HG03064 (cell line): ENCODE data around the gene IRAG1.
A peak's percentile ranks its signal among the peaks of the same experiment; 100 is the strongest.

Experiments used
- ATAC-seq: cut with Tn5 transposase; IDR thresholded peaks from one replicate; pipeline ENCODE4 v1.9.1; 2021; ENCODE audit warnings: low read depth; ENCODE audit not compliant: unreplicated experiment

The IRAG1 gene

DNA sequence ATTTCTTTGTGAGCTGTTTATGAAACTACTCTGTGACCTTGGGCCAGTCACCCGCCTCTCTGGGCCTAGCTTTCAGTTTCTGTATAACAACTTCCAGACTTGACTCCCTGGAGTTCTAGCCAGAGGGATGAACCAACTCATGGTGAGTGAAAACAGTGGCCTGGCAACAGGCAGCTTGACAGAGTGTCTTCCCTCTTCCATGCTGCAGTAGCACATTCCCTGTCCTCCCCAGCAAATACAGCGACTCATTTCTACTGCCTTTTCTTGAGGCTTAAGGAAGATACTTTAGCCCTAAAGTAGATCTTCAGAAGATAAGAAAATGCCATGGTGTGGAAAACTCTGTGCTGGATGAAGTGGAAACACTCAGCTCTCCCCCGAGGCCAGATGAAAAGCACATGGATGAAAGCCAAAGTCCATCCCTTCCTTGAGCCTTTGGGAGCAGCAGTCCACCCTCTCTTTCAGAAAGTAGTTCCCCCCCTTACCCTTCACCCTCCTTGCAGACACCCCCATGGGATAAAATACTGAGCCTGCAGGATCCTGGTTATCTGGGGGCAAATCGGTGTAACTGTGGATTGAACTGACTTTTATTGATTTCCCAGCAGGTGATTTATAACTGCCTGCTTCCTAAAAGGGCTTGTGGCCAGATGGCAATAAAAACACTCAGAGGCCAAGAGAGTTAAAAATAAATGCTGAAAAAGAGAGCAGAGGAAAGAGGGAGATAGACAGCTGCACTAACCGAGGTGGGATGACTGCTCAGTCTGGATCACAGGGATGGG lies 24.1 kb downstream of the IRAG1 start:
- no peak for ATAC-seq

DNA sequence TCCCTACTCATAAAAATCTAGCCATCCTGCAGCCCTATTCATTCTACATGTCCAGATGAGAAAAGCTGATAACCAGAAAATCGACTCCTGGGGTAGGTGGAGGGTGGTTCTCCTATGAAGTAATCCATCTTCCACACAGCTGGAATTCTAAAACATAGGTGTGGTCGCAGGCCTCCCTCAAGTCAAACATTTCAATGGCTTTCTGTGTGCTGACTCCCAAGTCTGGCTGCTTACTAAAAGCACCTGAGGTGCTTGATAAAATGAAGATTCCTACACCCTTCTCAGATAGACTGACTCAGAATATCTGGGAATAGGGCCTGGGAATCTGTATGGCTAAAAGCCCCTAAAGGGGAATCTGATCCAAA lies 26.1 kb downstream of the IRAG1 start:
- no peak for ATAC-seq

DNA sequence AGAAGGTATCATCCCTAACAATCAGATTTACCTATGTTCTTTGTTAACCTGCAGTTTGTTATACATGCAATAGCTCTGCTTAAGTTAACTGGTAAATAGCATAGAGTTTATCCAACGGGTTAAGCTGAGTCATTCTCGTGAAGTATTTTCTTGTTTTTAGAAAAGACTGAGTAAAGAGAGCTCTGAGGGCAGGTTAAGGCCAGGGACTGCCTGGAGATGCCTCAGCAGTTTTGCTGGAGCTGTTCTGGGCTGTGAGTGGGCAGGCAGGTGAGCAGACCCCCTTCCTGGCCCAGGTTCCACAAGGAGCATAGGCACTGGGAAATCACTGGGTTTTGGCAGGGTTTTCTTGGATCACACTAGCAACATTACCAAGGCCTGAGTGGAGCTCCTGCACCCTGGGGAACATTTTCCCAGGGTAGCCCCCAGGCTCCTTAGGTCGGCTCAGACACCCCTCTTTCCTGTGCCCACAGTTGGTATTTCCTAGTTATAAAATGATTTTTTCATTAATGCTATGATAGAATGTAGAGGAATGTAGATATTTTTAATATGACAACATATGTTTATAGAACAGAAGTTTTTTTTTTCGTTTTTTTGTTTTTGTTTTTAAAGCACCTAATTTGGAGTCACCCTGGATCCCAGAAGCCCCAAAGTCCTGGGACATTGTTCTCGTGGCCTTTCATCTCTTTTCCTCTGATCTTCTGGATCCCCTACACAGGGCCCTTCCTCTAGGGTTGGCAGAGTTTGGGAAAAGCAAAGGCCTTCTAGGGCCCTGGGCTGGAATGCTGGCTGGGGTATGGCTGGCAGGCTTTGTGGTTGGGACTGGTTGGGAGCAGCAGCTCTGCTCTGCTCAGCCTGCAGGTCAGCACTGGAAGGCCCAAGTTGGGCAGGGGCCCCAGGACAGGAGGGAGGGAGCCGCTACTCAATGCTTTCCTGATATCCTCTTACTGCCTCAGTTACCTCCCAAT lies 26.7 kb downstream of the IRAG1 start:
- no peak for ATAC-seq

DNA sequence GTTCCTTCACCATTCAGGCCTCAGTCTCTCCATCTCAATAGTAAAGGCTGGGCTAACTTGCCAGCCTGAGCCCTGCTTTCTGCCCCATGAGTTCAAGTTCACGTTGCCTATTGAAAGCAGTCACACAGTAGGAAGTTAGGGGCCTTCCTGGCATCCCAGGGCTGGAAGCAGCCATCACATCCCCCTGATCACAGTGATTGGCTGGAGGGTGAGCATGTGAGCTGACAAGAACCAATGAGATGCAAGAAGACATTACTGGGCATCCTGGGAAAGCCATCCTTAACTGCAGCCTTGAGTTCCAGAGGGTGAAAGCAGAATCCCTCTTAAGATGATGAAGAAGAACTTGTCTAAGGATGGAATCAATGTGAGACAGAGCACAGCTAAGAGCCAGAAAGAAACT lies 29.1 kb downstream of the IRAG1 start:
- no peak for ATAC-seq

DNA sequence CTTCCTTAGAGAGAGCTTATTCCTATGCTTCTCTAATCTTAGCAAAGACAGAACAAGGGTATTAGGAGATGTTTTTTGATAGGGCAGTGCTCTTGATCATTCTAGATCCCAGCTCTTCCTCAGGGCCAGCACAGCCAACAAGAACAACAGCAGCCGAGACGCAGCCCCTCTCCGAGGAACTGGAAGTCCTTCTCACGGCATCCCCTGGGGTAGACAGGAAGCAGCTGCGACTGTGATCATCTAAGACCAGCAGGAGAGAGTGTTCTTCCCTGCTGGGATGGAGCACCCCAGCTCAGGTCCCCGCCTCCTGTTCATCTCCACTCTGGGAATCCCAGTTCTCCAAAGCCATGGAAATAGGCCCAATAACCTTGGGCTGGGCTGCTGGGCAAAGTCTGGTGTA lies 29.6 kb downstream of the IRAG1 start:
- ATAC-seq, result no peak

DNA sequence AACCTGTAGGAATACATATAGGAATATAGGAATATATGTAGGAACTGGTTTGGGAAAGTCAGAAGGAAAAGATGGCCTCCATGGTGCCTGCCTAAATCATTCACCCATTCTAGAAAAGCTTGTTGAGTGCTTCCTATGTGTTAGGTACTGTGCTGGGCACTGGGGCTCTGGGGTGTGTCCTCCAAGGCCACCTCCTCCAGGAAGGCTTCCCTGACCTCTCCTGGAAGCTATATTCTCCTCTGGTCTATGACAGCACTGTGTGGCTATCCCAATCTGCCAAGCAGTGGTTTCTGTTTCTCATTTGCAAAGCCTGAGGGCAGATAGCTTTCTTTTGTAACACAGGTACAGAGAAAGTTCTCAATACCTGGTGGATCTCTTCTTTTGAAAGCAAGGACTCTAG lies 30.2 kb downstream of the IRAG1 start:
- no peak for ATAC-seq

DNA sequence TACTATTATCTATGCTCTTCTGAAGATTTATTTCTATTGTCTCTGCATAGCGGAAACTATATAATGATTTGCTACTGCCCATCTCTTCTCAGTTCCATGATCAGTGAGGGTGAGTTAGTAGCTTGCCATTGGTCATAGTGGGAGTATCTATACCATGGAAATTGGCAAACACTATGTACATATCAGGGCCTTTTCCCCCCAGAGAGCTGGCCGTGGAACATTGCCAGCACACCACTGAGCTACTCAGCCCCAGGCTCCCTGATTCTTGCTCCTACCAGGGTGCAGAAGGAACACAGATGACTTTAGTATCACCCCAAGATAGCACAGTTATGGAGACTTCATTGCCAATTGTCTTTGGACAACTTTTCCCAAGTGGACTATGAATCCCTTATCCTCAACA lies 33.2 kb downstream of the IRAG1 start:
- ATAC-seq, result no peak

DNA sequence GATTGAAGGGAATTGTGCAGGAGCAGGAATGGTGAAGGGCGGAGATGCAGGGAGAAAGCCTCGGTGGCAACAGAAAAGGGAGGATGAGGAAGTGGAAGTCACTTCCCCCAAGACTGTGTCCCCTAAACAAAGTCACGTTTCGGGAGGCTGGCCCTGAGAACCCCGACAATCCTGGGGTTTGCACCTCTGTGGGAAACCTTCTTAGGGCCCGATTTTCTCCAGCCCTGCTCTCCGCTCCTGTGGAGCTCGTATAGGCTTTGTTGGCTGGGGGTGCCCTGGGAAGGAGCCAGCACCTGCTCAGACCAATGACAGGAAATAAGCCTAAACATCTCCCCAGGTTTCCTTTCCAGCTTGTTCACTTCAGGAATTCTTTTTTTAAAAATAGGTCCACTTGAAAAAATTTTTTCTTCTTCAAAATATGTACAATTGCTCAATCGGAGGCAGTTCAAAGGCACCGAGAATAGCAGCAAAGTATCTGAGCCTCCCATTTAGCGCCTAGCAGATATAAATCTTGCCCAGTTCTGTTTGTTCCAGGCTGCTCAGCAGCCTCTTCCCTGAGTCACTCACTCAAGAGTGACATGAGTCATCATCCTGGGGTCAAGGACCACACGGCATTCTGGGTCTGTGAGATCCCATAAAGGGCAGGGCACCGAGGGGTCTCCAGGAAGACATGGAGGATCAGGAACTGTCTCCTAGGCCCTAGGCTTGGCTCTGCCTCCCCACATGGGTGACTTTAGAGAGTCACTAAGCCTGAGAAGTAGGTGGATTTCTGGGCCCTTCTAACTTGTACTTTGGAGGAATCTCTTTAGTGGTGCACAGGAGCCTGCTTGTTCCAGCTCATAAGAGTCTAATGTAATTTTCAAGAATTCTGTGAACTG lies 34.0 kb downstream of the IRAG1 start:
- ATAC-seq, result no peak

DNA sequence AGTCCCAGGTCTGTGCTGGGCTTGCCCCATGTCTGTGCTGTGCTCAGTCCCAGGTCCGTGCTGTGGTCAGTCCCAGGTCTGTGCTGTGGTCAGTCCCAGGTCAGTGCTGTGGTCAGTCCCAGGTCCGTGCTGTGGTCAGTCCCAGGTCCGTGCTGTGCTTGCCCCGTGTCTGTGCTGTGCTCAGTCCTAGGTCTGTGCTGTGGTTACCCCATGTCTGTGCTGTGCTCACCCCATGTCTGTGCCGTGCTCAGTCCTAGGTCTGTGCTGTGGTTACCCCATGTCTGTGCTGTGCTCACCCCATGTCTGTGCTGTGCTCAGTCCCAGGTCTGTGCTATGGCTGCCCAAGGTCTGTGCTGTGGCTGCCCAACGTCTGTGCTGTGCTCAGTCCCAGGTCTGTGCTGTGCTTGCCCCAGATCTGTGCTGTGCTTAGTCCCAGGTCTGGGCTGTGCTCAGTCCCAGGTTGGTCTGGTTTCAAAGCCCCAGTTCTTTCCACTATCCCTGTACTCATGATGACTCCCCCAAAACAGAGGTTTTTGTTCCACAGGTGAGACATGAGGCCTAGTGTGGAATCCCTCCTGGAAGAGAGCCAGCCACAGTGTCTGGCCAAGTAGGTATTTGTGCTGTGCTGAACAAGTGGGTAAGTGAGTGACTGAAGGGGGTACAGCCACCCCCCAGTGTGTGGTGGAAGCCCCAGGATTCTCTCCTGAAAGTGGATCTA lies 34.8 kb downstream of the IRAG1 start:
- no peak for ATAC-seq

DNA sequence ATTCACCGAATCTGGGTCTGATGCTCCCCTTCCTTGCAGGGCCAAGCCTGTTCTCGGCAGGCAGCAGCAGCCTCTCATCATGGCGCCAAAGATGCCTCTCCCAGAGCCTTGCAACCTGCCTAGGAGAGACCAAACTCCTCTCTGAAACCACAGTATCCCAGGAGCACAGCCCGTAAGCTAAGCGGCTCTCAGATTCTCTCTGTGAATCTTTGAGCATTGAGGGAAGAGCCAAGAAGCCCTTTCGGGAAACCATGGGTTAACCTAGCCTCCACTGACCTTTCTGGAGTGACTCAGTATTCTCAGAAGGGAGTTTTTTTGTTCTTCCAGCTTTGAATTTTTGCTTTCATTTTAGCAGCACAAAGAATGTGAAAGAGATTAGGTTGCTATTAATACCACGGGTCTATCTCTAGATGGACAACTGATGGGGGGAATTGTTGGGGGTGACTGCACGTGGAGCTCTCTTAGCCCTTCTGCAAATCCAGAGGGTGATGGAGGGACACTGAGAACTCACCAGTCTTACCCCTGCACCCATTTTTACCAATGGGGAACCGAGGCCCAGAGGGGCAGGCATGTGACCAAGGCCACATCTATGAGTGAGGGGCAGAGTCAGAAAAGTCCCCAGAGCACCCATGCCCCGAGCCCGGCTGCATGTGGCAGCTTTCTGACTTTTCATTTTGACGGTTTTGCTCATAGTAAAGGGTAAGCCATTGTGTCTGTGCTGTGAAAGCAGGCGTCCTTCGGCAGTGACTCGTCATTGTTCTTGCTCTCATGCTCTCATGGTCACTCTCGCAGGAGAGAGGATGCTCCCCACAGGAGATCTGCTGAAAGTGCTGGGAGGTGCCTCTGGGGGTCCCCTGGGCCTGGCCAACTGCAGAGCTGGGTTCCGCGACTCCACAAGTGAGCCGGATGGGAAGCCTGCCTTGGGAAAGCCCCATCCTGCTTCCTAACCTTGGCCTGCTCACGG lies 36.0 kb downstream of the IRAG1 start:
- peak; percentile 49 for ATAC-seq

DNA sequence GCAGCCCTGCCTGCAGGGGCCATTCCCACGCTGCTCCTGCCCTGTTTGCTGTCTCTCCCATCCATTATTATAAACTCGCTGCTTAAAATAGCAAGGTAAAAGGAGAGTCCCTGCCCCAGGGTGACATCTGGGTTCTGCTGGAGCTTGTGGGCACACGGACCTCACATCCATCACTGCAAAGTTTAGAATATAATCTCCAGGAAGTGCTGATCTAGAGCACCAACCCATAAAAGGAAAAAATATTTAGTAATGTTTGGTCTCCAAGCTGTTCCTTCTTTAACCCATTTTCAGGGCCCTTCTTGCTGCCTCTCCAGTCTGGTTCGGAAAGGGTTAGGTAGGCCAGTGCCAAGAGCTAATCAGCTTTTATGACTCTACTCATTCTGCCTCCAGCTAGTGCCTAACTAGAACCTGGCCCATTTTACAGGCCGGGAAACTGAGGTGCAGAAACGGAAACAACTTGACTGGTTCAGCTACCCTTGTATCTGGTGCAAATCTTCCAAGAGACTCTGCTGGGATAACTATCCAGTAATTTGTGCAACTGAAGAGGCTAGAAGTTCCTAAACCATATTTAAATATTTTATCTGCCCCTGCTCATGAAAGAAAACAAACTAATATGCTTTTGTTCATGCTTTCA lies 37.5 kb downstream of the IRAG1 start:
- no peak for ATAC-seq

DNA sequence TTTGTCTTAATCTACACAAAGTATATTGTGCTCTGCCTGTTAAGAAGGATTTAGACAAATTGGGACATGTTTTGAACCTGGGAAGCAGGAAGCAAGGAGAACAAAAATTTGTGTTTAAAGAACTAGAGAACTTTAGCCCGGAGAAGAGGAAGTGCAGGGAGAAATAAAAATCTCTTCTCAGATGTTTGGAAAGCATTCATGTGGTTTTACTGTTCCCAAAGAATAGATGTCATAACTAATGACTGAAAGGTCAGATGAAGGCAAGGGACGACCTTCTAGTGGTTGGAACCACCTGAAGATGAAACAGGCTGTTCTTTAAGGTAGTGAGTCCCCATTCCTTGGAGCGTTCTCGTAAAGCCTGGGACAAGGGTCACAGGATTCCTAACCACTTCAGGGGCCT lies 38.3 kb downstream of the IRAG1 start:
- no peak for ATAC-seq

DNA sequence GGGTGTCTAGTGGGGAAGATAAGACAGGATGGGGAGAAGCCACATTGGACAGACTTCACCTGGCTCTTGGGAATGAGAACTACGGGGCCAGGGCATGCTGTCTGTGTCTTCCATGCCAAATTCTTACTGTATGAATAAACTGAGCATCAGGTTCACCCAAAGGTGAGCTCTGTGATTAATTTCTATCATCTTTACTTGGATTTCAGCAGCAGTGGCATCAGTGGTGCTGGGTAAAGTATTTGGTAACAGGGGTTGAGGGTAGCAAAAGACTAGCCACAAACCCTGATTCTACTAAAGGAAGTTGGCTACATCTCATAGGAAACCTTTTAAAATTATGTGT lies 38.8 kb downstream of the IRAG1 start:
- no peak for ATAC-seq

DNA sequence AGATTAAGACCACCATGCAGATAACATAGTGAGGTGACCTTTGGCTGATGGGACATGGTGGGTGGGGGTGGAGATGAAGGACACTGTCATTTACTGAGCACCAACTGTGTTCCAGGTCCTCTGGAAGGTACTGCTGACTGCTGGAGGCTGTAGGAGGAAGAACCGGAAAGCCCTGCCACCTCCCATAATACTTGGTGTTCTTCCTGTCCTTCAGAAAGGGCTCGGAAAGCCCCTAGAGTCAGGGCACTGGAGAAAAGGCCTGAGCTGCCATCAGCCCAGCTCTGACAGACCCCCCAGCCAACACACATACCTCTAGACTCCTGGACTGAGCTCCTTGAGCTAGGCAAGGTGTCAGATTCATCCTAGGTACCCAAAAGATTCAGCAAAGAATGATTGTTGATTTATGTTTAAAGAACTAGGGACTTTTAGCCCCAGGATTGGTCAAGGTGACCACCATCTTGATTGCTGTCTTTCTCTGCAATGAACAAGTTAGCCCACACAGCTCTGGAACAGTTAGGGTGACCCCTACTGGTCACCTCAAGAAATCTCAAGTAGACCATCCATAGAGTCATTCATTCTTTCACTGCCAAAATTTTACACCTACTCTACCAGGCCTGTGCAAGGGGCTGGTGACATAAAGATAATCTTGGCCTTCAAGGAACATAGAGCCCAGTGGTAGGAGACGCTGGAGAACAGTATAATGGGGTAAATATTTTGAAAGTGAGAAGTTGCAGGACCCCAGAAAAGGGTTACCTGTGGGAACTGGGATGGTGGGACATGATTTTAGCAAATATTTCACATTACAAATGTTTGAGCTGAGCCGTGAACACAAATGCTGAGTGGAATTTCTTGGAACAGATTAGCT lies 39.4 kb downstream of the IRAG1 start:
- ATAC-seq, result no peak

DNA sequence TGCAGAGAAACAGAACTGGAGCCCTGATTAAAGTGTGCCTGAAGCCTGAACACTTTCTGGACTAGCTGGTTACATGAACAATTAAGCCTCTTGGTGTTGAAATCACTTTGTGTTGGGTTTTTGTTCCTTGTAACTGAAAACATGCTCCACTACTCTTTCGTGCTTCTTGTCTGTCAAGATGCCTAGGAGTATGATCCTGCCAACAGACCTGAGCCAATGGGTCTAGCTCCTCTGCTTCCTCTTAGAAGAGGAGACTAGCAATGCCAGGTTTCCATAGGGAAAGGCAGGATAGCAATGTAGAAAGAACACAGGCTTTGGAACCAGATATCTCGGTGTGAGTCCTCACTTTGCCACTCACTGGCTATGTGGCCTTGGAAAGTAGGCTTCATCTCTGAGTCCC lies 40.3 kb downstream of the IRAG1 start:
- no peak for ATAC-seq

DNA sequence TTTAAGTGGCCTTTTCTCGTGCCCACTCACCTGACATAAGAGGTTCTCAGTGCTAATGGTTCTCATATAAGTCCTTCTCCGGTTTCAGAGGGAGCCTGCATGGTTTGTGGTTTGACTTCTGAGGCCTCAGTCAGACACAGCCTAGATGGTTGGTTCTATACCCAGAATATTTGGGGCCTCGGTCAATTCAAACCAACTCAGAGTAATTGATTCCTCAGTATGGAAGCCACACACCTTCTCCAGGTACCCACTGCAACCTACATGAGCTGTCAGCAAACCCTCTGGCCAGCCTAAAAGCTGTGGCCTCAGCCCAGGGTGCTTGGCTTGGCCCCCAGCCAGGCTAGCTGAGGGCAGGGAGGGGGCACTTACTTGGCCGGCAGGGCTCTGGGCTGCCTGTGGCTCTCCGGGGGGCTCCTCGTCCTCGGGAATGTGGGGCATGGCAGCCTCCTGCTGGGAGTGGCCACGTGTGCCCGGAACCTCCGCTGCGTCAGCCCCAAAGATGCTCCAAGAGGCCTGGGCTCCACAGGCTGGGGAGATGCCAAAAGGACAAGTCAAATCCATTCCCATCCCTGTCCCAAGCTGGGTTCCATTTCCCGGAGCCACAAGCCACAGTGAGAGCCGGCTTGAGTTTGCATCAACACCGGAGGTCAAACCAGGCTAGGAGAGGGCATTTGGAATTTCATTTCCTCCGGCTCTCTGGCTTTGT lies 41.7 kb downstream of the IRAG1 start:
- no peak for ATAC-seq

DNA sequence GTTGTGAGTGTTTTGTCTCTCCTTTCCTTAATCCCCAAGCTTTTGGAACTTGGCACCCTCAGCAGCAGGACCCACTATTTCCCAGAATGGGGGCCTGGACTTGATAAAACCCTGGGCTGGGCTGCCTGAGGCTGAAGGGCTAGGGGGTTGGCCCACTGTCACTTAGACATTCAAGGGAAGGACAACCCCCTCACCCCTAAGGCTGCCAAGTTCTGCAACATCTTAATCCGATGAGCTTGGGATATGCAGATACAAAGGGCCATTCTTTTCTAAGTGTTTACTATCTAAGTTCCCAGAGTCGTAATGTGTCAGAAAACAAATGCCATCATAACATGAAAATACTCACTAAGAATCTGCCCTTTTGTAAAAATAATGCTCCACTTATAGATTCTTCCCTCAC lies 42.9 kb downstream of the IRAG1 start:
- ATAC-seq, result no peak
